ENCODE data around the gene FRYL. TPM values are rescaled to one million over a fixed set of nuclear protein-coding genes. Genes with fewer than 3 reads are reported as not detected.
"Not testable (repeated sequence)": the region's sequence is repeated elsewhere in the genome, so short reads cannot be mapped to it uniquely, and the experiment has no call there.

The FRYL gene
- total RNA-seq, 2 experiments from 2014 or later, result 80.8 to 97.3 TPM

- Mint-ChIP-seq H3K27me3 (peaks cover 18% of the 10 kb centered on the region), H3K4me3 (no peak overlapping the region), H3K36me3 (no peaks in the 10 kb centered on the region), H3K9me3 (ENCODE audit: low read depth) (no peaks in the 10 kb centered on the region), H3K27ac (no peak overlapping the region), H3K4me1 (no peaks in the 10 kb centered on the region)
- CTCF ChIA-PET, result no interaction called here
- no peak for DNase-seq
- ATAC-seq, result no peak
Measured at GRCh38 chr4:48470137-48470536, 309.9 kb downstream of the FRYL start.

- no peak overlapping the region for H3K27ac Mint-ChIP-seq
- CTCF ChIA-PET, result interaction anchor here (1.1 kb wide), 1 partner anchor 56 kb away, joined by 4 read pairs; no protein-coding TSS in a partner anchor
- no peaks in the 10 kb centered on the region for H3K36me3 Mint-ChIP-seq
- H3K4me1 Mint-ChIP-seq, result no peaks in the 10 kb centered on the region
- no peaks in the 10 kb centered on the region for H3K9me3 Mint-ChIP-seq (ENCODE audit: low read depth)
- ATAC-seq (no peak), DNase-seq (no peak)
- no peak overlapping the region for H3K4me3 Mint-ChIP-seq
- H3K27me3 Mint-ChIP-seq, result peaks cover 23% of the 10 kb centered on the region
Measured at GRCh38 chr4:48467891-48468290, 312.2 kb downstream of the FRYL start.

GRCh38 chr4:48467442-48467841, 312.6 kb downstream of the FRYL start:
- H3K4me1 Mint-ChIP-seq, result no peaks in the 10 kb centered on the region
- CTCF ChIA-PET, result interaction anchor here (1.1 kb wide), 1 partner anchor 56 kb away, joined by 4 read pairs; no protein-coding TSS in a partner anchor

GRCh38 chr4:48462363-48462762, 317.7 kb downstream of the FRYL start:
- ATAC-seq, result no peak
- no peak overlapping the region for H3K4me3 Mint-ChIP-seq
- peaks cover 15% of the 10 kb centered on the region for H3K27me3 Mint-ChIP-seq
- no peaks in the 10 kb centered on the region for H3K4me1 Mint-ChIP-seq
- no peak overlapping the region for H3K27ac Mint-ChIP-seq
- no peak for DNase-seq
- H3K36me3 Mint-ChIP-seq, result no peaks in the 10 kb centered on the region
- CTCF ChIA-PET, result no interaction called here
- H3K9me3 Mint-ChIP-seq (ENCODE audit: low read depth), result no peaks in the 10 kb centered on the region

More at GRCh38 chr4:48467442-48467841, 312.6 kb downstream of the FRYL start:
- no peaks in the 10 kb centered on the region for H3K9me3 Mint-ChIP-seq (ENCODE audit: low read depth)
- H3K4me3 Mint-ChIP-seq, result no peak overlapping the region
- no peaks in the 10 kb centered on the region for H3K36me3 Mint-ChIP-seq
- peaks cover 23% of the 10 kb centered on the region for H3K27me3 Mint-ChIP-seq
- no peak overlapping the region for H3K27ac Mint-ChIP-seq
- DNase-seq, result no peak
- no peak for ATAC-seq

GRCh38 chr4:48461000-48461399, 319.1 kb downstream of the FRYL start:
- Mint-ChIP-seq H3K27ac (no peak overlapping the region), H3K4me3 (no peak overlapping the region), H3K36me3 (no peaks in the 10 kb centered on the region), H3K4me1 (no peaks in the 10 kb centered on the region), H3K27me3 (peaks cover 17% of the 10 kb centered on the region), H3K9me3 (ENCODE audit: low read depth) (no peaks in the 10 kb centered on the region)
- ATAC-seq (no peak), DNase-seq (no peak)
- CTCF ChIA-PET, result no interaction called here

- CTCF ChIA-PET, result no interaction called here
- DNase-seq (no peak), ATAC-seq (no peak)
- Mint-ChIP-seq H3K9me3 (ENCODE audit: low read depth) (no peaks in the 10 kb centered on the region), H3K4me3 (no peak overlapping the region), H3K27me3 (peaks cover 16% of the 10 kb centered on the region), H3K36me3 (no peaks in the 10 kb centered on the region), H3K27ac (no peak overlapping the region), H3K4me1 (no peaks in the 10 kb centered on the region)
Measured at GRCh38 chr4:48454591-48454990, 325.5 kb downstream of the FRYL start.

- not testable (repeated sequence) for H3K27me3 Mint-ChIP-seq, H3K27ac Mint-ChIP-seq
Measured at GRCh38 chr4:48451656-48452055, 328.4 kb downstream of the FRYL start.

GRCh38 chr4:48450740-48451139, 329.3 kb downstream of the FRYL start:
- no peaks in the 10 kb centered on the region for H3K9me3 Mint-ChIP-seq (ENCODE audit: low read depth)
- no peak for ATAC-seq
- H3K4me3 Mint-ChIP-seq, result no peak overlapping the region
- peaks cover 7% of the 10 kb centered on the region for H3K27me3 Mint-ChIP-seq
- no peak overlapping the region for H3K27ac Mint-ChIP-seq
- H3K36me3 Mint-ChIP-seq, result no peaks in the 10 kb centered on the region
- no peak for DNase-seq
- CTCF ChIA-PET, result no interaction called here
- no peaks in the 10 kb centered on the region for H3K4me1 Mint-ChIP-seq

More at GRCh38 chr4:48451656-48452055, 328.4 kb downstream of the FRYL start:
- H3K36me3 Mint-ChIP-seq; H3K4me1 Mint-ChIP-seq; H3K4me3 Mint-ChIP-seq; ATAC-seq; H3K9me3 Mint-ChIP-seq (ENCODE audit: low read depth); CTCF ChIA-PET; DNase-seq: not testable (repeated sequence)

GRCh38 chr4:48449151-48449550, 330.9 kb downstream of the FRYL start:
- Mint-ChIP-seq H3K27me3 (peaks cover 7% of the 10 kb centered on the region), H3K4me1 (no peaks in the 10 kb centered on the region), H3K27ac (no peak overlapping the region), H3K36me3 (no peaks in the 10 kb centered on the region), H3K4me3 (no peak overlapping the region), H3K9me3 (ENCODE audit: low read depth) (no peaks in the 10 kb centered on the region)
- CTCF ChIA-PET, result no interaction called here
- ATAC-seq (no peak), DNase-seq (no peak)

Other genes starting within 250 kb of the FRYL start
- gene OCIAD1, start 50.8 kb upstream of the FRYL start, total RNA-seq, result 100 to 1,000 TPM in 1 of 2 experiments, 10 to 100 TPM in 1; 83.1 to 105 TPM
- 10 to 100 TPM; 54.6 to 76.5 TPM for gene OCIAD2, start 126.5 kb upstream of the FRYL start, total RNA-seq
- gene CWH43, start 206.0 kb upstream of the FRYL start, total RNA-seq, result not detected

All from activated CD8-positive, alpha-beta memory T cell treated with anti-CD3 and anti-CD28 coated beads, Interleukin-2, amount 10 ng/mL, durations not matched to agents 7 days and 5 days (primary cell).